Heart right ventricle (tissue), 16 donors: Measurements from ENCODE around the gene PPARG. TPM values are rescaled to one million over a fixed set of nuclear protein-coding genes. Genes with fewer than 3 reads are reported as not detected.

Source experiments
- ATAC-seq, 8 donors: fragments of 200-7000 bp; cut with Tn5 transposase; one replicate each; pipeline ENCODE4 v1.9.1; 2020; ENCODE audit warnings: mild to moderate bottlenecking in 8 of 8, moderate library complexity in 8 of 8, moderate number of reproducible peaks in 1 of 8
- DNase-seq, 2 donors: peaks; one replicate each; pipeline ENCODE4 v3.0.0-alpha.2; 2020
- H3K27ac ChIP-seq, 10 donors: fragments of 200-600 bp; sonication (generic) in 2 of 10; one replicate each; pipeline versions ENCODE4 v1.5.0 to v1.8.0; 2020 to 2022; ENCODE audit warnings: mild to moderate bottlenecking in 3 of 10
- H3K27me3 ChIP-seq, 7 donors: fragments of 200-600 bp; one replicate each; pipeline ENCODE4 v1.8.0; 2021 to 2022; ENCODE audit warnings: mild to moderate bottlenecking in 2 of 7
- H3K36me3 ChIP-seq, 9 donors: fragments of 200-600 bp; sonication (generic) in 1 of 9; one replicate each; pipeline versions ENCODE4 v1.5.0 to v1.8.0; 2020 to 2022; ENCODE audit warnings: mild to moderate bottlenecking in 2 of 9
- H3K4me1 ChIP-seq, 9 donors: fragments of 200-600 bp; sonication (generic) in 1 of 9; one replicate each; pipeline versions ENCODE4 v1.5.0 to v1.8.0; 2020 to 2022; ENCODE audit warnings: mild to moderate bottlenecking in 4 of 9
- H3K4me3 ChIP-seq, 10 donors: fragments of 200-600 bp; sonication (generic) in 2 of 10; one replicate each; pipeline versions ENCODE4 v1.5.0 to v1.8.0; 2020 to 2022; ENCODE audit warnings: mild to moderate bottlenecking in 7 of 10, moderate library complexity in 2 of 10
- H3K9me3 ChIP-seq, 11 donors: fragments of 200-600 bp in 10 of 11; sonication (generic) in 2 of 11; one replicate each; pipeline versions ENCODE4 v1.5.0 to v1.8.0; 2013 to 2022; ENCODE audit warnings: mild to moderate bottlenecking in 2 of 11, control low read depth in 1 of 11, moderate library complexity in 1 of 11
- CTCF ChIP-seq, 9 donors: fragments of 200-600 bp; sonication (generic) in 2 of 9; IDR thresholded peaks; one replicate each; pipeline versions ENCODE4 v1.5.0 to v1.8.0; 2021 to 2022; ENCODE audit warnings: antibody characterized with exemption in 9 of 9, mild to moderate bottlenecking in 5 of 9, moderate library complexity in 1 of 9
- WGBS, 2 donors: extraction: QIAGEN DNeasy Blood & Tissue Kit; methylation state at CpG; one replicate each; pipeline ENCODE4 v1.1.7; 2013; ENCODE audit warnings: inconsistent platforms in 1 of 2; 5-methylcytosine and 5-hydroxymethylcytosine counted together
- intact Hi-C, 10 donors: fragments of 100-400 bp; cut with DNase I; formaldehyde crosslinking; loops; one replicate each; pipeline versions ENCODE4 v1.11.1 to v1.14.2; 2022
- polyA plus RNA-seq, 2 donors: library from polyadenylated mRNA; stranded (reverse); fragments of 200-250 nt; gene quantifications; one replicate each; pipeline ENCODE4 v1.2.3, GENCODE V29; 2013
- total RNA-seq, 10 donors: library from RNA; stranded (reverse); fragmentation: NEBNext Ultra II Directional in 3 of 10; extraction: Animal tissue kit (Norgen Biotek cat#: 25700) in 3 of 10; gene quantifications; one replicate each; pipeline versions ENCODE4 v1.2.1 to v1.2.4, GENCODE V29; 2021 to 2023
- donor health status: Arrhythmogenic right ventricular cardiomyopathy.
- donor health status: ischemic (EF 13 %, LVEDD 7.1; RV severe dilation, severe dysfunction).
- donor health status: healthy with polysubstance abuse.
- donor health status: DM: no; HTN: yes; CAD: no.
- donor health status: DM: no; HTN: no; CAD: no.
- donor health status: ischemic (EF 25% LVEDD 6.9; RV normal size, moderate dysfunction).
- donor health status: ischemic (EF 25% LVEDD 5.7; RV mildly dilated, moderate dysfunction).
- donor health status: healthy.
- donor health status: DM: yes; HTN: yes; CAD: no.
- donor health status: Ischemic cardiomyopathy.
- donor health status: ischemic (EF 35%, LVEDD 5.7; RV mildly dilated, moderate dysfunction).
- donor health status: nonischemic (EF 11% LVEDD 7.7; RV severe dilation, severe dysfunction).
- donor health status: DM: yes; HTN: yes; CAD: no.
- donor health status: PGD.
- donor health status: ischemic (EF 29% LVEDD 5.4; RV normal size, mild dysfunction).
- donor health status: nonischemic (EF 23%, LVEDD 6.1; RV moderate dilation, normal function).

Gene PPARG
- total and polyA plus RNA-seq, 12 donors = 10.8 to 31.5 (median 14.6) TPM

DNA sequence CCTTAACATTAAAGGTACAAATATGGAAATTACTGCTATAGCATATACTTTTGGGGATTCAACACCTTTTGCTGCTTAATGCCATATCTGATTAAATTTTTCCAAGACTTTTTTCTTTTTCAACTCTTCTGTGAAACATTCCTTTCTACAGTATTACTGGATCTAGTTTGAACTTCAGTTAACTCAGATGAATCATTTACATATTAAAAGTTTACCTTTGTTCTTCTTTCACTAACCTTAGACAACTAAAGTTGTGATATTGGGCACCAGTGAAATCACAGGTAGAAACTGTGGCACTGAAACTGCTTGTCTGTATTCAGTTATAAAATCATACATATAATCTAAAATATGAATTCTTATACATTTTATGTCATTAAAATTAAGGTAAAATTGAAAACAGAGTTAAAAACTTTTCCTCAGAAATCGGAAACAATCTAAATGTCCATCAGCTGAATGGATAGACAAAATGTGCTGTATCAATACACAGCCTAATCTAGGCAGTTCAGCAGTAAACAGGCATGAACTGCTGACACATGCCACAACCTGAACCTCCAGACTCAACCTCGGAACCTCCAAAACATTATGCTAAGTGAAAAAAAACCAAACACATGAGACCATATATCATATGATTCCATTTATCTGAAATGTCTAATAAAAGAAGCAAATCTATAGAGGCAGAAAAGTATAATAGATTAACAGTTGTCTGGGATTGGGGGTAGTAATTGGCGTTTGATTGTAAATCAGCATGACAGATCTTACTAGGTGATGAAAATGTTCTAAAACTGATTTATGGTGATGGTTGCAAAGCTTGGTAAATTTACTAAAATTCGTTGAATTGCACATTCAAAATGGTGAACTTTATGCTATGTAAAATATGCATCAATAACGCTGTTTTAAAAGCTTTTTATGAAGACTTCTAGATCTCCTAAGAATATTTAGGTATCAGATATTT lies 50.0 kb downstream of the PPARG start:
- intact Hi-C loops = no loop called here

GRCh38 chr3:12339701-12340480 lies 51.0 kb downstream of the PPARG start:
- Histone ChIP-seq H3K36me3 (no peaks in the 10 kb centered on the region), H3K27me3 (no peaks in the 10 kb centered on the region), H3K27ac (no peak overlapping the region), H3K9me3 (no peaks in the 10 kb centered on the region), H3K4me1 (peaks cover 0 to 12% (median 0%) of the 10 kb centered on the region in 9 donors), H3K4me3 (no peak overlapping the region)
- intact Hi-C loops = no loop called here
- 80 to 85% methylated on average over 5 of the region's 5 CpGs for WGBS, 2 donors
- ATAC-seq (peak in 1 of 8 donors; percentile 46), DNase-seq (no peak)
- no peak for TF ChIP-seq CTCF (IDR thresholded peaks at IDR 0.05)

More for the DNA sequence above, 50.0 kb downstream of the PPARG start:
- no peak overlapping the region for H3K4me3 ChIP-seq
- ATAC-seq = no peak
- 91 to 94% methylated on average over 5 of the region's 5 CpGs for WGBS, 2 donors
- no peak for TF ChIP-seq CTCF (IDR thresholded peaks at IDR 0.05)
- H3K27me3 ChIP-seq = no peaks in the 10 kb centered on the region
- peaks cover 0 to 12% (median 0%) of the 10 kb centered on the region in 9 donors for H3K4me1 ChIP-seq
- no peaks in the 10 kb centered on the region for H3K36me3 ChIP-seq
- no peak overlapping the region for H3K27ac ChIP-seq
- no peaks in the 10 kb centered on the region for H3K9me3 ChIP-seq
- DNase-seq = no peak

DNA sequence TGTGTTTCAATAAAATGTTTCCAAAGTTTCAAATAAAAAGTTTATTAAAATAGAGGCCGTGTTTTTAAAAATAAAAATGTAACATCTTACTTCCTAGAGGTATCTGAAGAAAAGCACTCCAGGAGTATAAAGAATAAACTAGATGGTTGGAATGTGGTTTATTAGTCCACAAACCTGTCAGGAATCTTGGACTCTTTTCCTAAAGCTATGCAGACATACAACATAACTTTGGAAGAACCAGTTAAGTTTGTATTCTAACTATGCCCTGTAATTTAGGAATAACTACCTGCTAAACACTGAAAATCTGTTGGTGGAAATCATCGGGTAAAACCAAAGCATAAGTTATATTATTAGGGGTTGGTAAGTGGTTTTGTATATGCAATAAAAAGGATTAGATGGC lies 51.6 kb downstream of the PPARG start:
- WGBS, 2 donors = 95 to 98% methylated on average over 2 of the region's 2 CpGs
- no peak for ATAC-seq
- Histone ChIP-seq H3K4me1 (peaks cover 0 to 12% (median 0%) of the 10 kb centered on the region in 9 donors), H3K27ac (no peak overlapping the region), H3K4me3 (no peak overlapping the region), H3K36me3 (no peaks in the 10 kb centered on the region), H3K9me3 (no peaks in the 10 kb centered on the region), H3K27me3 (no peaks in the 10 kb centered on the region)
- intact Hi-C loops = no loop called here
- no peak for DNase-seq
- no peak for TF ChIP-seq CTCF (IDR thresholded peaks at IDR 0.05)

DNA sequence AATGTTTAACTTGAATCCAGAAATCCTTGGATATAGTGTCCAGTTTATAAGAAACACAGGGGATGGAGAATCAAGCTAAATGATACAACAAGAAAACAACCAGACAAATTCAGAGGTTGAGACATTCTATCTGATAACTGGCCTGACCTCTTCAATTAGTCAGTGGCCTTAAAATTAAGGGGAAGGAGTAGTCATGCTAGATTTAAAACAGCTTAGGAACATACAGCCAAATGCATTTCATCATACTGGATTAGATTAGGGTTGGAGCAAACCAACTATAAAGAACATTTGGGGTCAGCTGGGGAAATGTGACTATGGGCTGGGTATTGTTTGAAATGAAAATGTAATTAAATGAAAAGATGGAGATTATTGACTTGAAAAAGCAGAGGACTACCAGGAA lies 53.3 kb downstream of the PPARG start:
- no peak for TF ChIP-seq CTCF (IDR thresholded peaks at IDR 0.05)
- Histone ChIP-seq H3K4me3 (no peak overlapping the region), H3K4me1 (peaks cover 0 to 11% (median 0%) of the 10 kb centered on the region in 9 donors), H3K27me3 (no peaks in the 10 kb centered on the region), H3K27ac (no peak overlapping the region), H3K9me3 (no peaks in the 10 kb centered on the region), H3K36me3 (no peaks in the 10 kb centered on the region)
- no peak for DNase-seq
- no peak for ATAC-seq
- intact Hi-C loops = no loop called here
